HG02852 (cell line): Measurements from ENCODE around the gene DOCK3.
"Not testable (repeated sequence)": the region's sequence is repeated elsewhere in the genome, so short reads cannot be mapped to it uniquely, and the experiment has no call there.

ENCODE experiments used
- ATAC-seq: cut with Tn5 transposase; IDR thresholded peaks from one replicate; pipeline ENCODE4 v1.9.1; 2021; ENCODE audit warnings: mild to moderate bottlenecking, moderate library complexity; ENCODE audit not compliant: unreplicated experiment

Gene DOCK3

GRCh38 chr3:51381333-51381705 is 706.6 kb downstream of the DOCK3 start:
- no peak for ATAC-seq

- no peak for ATAC-seq
Observed at GRCh38 chr3:51382076-51382745, 707.5 kb downstream of the DOCK3 start.

GRCh38 chr3:51382947-51383578 is 708.3 kb downstream of the DOCK3 start:
- ATAC-seq = no peak

GRCh38 chr3:51384055-51384725 is 709.5 kb downstream of the DOCK3 start:
- ATAC-seq = peak; percentile 20

GRCh38 chr3:51384726-51385473 is 710.2 kb downstream of the DOCK3 start, which contains the start of gene MANF:
MANF (plus strand) TSS chr3:51385291; CDS start chr3:51385343, 52 bp downstream.
- peak; percentile 95 for ATAC-seq

DNA sequence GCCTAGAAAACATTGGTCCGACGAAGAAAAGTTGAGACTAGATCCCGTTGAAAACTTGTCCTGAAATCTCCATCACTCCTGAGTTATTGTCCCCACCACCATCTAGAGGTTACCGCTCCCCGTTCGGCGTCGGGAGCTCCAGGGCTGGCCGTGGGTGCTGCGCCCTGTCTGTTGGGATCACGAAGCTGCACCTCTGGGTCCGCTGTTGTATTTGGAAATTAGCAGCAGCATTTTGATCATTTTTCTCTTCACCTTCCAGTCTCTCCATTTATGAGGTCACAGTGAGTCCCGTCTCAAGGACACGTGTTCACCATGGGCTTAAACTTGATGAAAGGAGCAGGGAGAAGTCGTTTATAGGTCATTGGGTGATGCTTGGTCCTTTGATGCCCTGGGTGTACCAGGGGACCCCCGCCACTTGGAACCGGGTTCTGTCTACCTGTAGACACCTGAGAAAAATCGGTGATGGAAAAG is 710.9 kb downstream of the DOCK3 start:
- ATAC-seq = no peak

DNA sequence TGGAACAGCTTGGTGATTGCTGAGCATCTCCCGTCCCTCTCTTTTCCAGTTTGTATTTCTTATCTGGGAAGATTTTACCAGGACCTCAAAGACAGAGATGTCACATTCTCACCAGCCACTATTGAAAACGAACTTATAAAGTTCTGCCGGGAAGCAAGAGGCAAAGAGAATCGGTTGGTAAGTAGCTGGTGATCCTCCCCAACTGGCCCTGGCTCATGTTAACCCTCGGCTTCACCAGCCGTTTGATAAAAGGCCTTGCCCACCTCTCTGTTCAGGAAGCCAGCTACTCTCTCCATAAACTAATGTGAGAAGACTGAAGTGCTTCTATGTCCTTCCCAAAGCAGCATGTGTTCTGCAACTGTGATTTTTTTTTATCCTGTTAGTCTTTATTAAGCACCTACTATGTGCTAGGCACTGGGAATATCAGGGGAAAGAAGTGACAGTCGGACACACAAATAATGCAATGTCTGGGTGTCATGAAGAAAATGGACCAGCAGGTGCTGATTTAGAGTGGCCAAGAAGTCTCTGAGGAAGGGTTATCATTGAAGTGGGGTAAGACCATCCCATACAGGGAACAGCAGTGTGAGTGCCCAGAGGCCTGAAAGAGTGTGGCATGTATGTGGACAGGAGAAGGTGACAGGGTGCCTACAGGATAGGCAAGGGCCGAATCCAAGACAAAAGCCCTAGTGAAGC is 711.6 kb downstream of the DOCK3 start:
- ATAC-seq = no peak

DNA sequence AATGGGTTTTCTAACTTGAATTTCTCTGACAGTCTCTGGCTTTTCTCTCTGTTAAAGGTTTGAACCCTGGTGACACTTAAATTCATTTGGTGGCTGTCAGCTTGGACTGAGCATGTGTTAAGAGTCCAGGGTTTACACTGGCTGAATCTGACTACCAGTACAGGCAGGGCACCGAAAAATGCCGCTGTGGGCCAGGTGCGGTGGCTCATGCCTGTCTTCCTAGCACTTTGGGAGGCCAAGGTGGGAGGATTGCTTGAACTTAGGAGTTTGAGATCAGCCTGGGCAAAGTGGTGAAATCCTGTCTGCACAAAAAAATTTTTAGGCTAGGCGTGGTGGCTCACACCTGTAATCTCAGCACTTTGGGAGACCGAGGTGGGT is 712.1 kb downstream of the DOCK3 start:
- ATAC-seq = no peak

DNA sequence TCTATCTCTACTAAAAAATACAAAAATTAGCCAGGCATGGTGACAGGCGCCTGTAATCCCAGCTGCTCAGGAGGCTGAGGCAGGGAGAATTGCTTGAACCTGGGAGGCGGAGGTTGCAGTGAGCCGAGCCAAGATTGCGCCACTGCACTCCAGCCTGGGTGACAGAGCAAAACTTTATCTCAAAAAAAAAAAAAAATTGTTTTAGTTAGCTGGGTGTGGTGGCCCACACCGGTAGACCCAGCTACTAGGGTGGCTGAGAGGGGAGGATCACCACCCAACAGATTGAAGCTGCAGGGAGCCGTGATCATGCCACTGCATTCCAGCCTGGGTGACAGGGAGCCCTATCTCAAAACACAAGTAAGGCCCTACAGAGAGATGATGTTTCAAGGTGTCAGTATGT is 712.6 kb downstream of the DOCK3 start:
- ATAC-seq = not testable (repeated sequence)

GRCh38 chr3:51388286-51389029 is 713.7 kb downstream of the DOCK3 start:
- ATAC-seq = no peak

- ATAC-seq = no peak
Observed at GRCh38 chr3:51389423-51390183, 714.9 kb downstream of the DOCK3 start.

DNA sequence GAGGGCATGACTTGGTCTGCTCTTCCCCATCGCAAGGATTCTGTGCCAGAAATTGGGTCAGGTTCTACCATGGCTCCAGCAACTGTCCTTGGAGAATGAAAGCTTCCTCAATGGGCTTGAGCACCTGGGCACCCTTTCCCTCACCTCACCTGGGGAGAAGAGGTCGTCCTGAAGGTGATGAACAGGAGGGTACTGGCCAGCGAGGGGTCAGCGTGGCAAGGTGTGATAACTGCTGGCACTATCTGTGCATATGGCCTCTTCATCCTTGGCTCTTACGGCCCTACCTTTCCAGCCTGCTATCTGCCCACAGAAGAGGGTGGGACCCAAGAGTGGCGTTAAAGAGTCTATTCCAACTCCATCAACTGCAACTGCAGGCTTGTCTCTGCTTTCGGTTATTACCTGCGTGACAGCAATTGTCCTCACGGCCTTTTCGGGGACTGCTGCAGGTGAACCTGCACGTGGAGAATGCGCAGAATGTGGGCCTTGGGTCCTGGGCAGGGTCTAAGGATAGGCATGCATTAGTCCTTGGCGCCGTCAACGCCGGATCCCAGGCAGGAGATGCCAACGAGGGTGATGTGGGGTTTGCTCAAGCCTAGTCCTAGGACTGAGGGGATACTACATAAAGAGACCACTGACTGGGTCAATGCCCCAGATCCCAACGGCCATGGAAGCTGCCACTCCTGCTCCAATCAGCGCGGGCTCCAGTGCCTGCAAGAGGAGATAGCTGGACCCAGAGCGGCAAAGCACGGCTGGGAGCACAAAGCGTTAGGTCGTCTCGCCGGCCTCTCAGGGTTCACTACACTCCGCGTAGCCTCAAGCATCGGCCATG is 715.7 kb downstream of the DOCK3 start:
- no peak for ATAC-seq

GRCh38 chr3:51391075-51391565 is 716.4 kb downstream of the DOCK3 start, which contains the start of gene RBM15B:
RBM15B (plus strand) TSS chr3:51391285; CDS start chr3:51391400, 115 bp downstream.
- peak; percentile 91 for ATAC-seq

GRCh38 chr3:51391566-51392354 is 717.0 kb downstream of the DOCK3 start:
- peak; percentile 16 for ATAC-seq

- ATAC-seq = no peak
Observed at GRCh38 chr3:51392355-51393133, 717.8 kb downstream of the DOCK3 start.

GRCh38 chr3:51393134-51393495 is 718.4 kb downstream of the DOCK3 start:
- ATAC-seq = no peak

DNA sequence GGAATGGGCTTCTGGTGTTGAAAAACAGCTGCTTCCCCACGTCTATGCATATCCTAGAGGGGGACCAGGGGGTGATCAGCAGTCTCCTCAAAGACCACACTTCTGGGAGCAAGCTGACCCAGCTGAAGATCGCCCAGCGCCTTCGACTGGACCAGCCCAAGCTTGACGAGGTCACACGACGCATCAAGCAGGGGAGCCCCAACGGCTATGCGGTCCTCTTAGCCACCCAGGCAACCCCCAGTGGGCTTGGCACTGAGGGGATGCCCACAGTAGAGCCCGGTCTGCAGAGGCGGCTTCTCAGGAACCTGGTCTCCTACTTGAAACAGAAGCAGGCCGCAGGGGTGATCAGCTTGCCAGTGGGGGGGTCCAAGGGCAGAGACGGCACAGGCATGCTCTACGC is 718.8 kb downstream of the DOCK3 start:
- no peak for ATAC-seq
